ENCODE measurements around the gene ZFPL1. TPM values are rescaled to one million over a fixed set of nuclear protein-coding genes. Genes with fewer than 3 reads are reported as not detected.

ZFPL1 gene
- total RNA-seq, 4 donors from 2014 or later, result 28.3 to 74.4 (median 49.3) TPM

- Histone ChIP-seq H3K27me3 (no peaks in the 10 kb centered on the region), H3K4me1 (no peaks in the 10 kb centered on the region), H3K36me3 (no peaks in the 10 kb centered on the region), H3K27ac (no peak overlapping the region), H3K4me3 (replicated peaks in 1 of 3) (no peak overlapping the region), H3K9me3 (no peaks in the 10 kb centered on the region)
- no peak for DNase-seq
- WGBS, 2 donors, result 92% methylated on average over 6 of the region's 6 CpGs
- intact Hi-C loops (cut with DNase I), result no loop called here
- TF ChIP-seq POLR2A (IDR thresholded peaks at IDR 0.05), result no peak
- TF ChIP-seq CTCF (IDR thresholded peaks at IDR 0.05), result no peak
Measured at GRCh38 chr11:65056999-65057398, 27.0 kb upstream of the ZFPL1 start.

- no peak for DNase-seq
- whole genome bisulfite sequencing, 2 donors, result 90 to 93% methylated on average over 6 to 7 of the region's 7 CpGs
- H3K27me3 ChIP-seq, result no peaks in the 10 kb centered on the region
- H3K36me3 ChIP-seq, result no peaks in the 10 kb centered on the region
- H3K27ac ChIP-seq, result no peak overlapping the region
- intact Hi-C loops (cut with DNase I), result no loop called here
- no peaks in the 10 kb centered on the region for H3K9me3 ChIP-seq
- TF ChIP-seq POLR2A (IDR thresholded peaks at IDR 0.05), result no peak
- no peak for TF ChIP-seq CTCF (IDR thresholded peaks at IDR 0.05)
- H3K4me3 ChIP-seq (replicated peaks in 1 of 3), result no peak overlapping the region
- no peaks in the 10 kb centered on the region for H3K4me1 ChIP-seq
Measured at GRCh38 chr11:65057526-65057925, 26.5 kb upstream of the ZFPL1 start.

GRCh38 chr11:65058012-65058411 is 26.0 kb upstream of the ZFPL1 start:
- H3K27me3 ChIP-seq, result no peaks in the 10 kb centered on the region
- 70 to 80% methylated on average over 5 of the region's 13 CpGs for WGBS, 2 donors
- H3K27ac ChIP-seq, result no peak overlapping the region
- H3K9me3 ChIP-seq, result no peaks in the 10 kb centered on the region
- no peak overlapping the region for H3K4me3 ChIP-seq (replicated peaks in 1 of 3)
- DNase-seq, result no peak
- no peak for TF ChIP-seq POLR2A (IDR thresholded peaks at IDR 0.05)
- TF ChIP-seq CTCF (IDR thresholded peaks at IDR 0.05), result no peak
- no peaks in the 10 kb centered on the region for H3K4me1 ChIP-seq
- intact Hi-C loops (cut with DNase I), result no loop called here
- no peaks in the 10 kb centered on the region for H3K36me3 ChIP-seq

- no peaks in the 10 kb centered on the region for H3K4me1 ChIP-seq
- no peaks in the 10 kb centered on the region for H3K36me3 ChIP-seq
- intact Hi-C loops (cut with DNase I), result no loop called here
- no peaks in the 10 kb centered on the region for H3K9me3 ChIP-seq
- no peak for DNase-seq
- no peak within 1 kb of the TSS for H3K4me3 ChIP-seq (replicated peaks in 1 of 3)
- 78 to 79% methylated on average over 3 to 5 of the region's 8 CpGs for WGBS, 2 donors
- H3K27ac ChIP-seq, result no peak within 1 kb of the TSS
- TF ChIP-seq POLR2A (IDR thresholded peaks at IDR 0.05), result no peak
- TF ChIP-seq CTCF (IDR thresholded peaks at IDR 0.05), result no peak
- no peaks in the 10 kb centered on the region for H3K27me3 ChIP-seq
Measured at GRCh38 chr11:65058419-65059054, 25.5 kb upstream of the ZFPL1 start, which contains the start of gene NAALADL1. NAALADL1 (minus strand) TSS chr11:65058553; CDS start chr11:65058521, 32 bp downstream.

- intact Hi-C loops (cut with DNase I), result no loop called here
- Histone ChIP-seq H3K9me3 (no peaks in the 10 kb centered on the region), H3K27ac (no peak overlapping the region), H3K36me3 (no peaks in the 10 kb centered on the region), H3K4me3 (replicated peaks in 1 of 3) (no peak overlapping the region), H3K4me1 (no peaks in the 10 kb centered on the region), H3K27me3 (no peaks in the 10 kb centered on the region)
- 46 to 70% methylated on average over 3 of the region's 3 CpGs for WGBS, 2 donors
- DNase-seq, result no peak
- no peak for TF ChIP-seq CTCF (IDR thresholded peaks at IDR 0.05)
- TF ChIP-seq POLR2A (IDR thresholded peaks at IDR 0.05), result no peak
Measured at GRCh38 chr11:65059523-65059922, 24.5 kb upstream of the ZFPL1 start.
